Non-pigmented ciliary epithelial cell (primary cell): Measurements from ENCODE around the gene SRSF8.

ENCODE experiments used
- DNase-seq: peaks from one replicate; pipeline ENCODE4 v3.0.0-alpha.2; 2010; ENCODE audit warnings: low read depth

The SRSF8 gene

GRCh38 chr11:95070471-95070870 is 3.8 kb downstream of the SRSF8 start:
- DNase-seq, result no peak

DNA sequence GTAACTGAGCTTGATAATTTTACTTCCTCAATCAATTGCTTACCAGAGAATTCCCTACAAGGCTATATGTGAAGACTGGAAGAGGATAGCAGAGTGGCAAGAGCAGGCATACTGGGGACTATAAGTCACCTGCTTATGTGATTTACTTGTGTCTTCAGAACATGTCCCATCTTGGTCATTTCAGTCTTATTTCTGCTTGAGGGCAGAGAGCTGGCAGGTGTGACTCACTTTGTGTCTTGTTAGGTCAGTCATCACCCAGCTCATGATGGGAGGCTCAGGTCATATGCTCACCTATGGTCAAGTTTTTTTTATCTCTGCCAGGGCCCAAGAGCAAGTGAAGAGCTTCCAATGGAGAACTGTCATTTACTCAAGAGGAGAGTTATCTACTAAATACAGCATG is 6.2 kb downstream of the SRSF8 start:
- no peak for DNase-seq

GRCh38 chr11:95074792-95075563 is 8.3 kb downstream of the SRSF8 start:
- DNase-seq, result no peak

- peak; percentile 70 for DNase-seq
Measured at GRCh38 chr11:95076416-95076815, 9.7 kb downstream of the SRSF8 start.

DNA sequence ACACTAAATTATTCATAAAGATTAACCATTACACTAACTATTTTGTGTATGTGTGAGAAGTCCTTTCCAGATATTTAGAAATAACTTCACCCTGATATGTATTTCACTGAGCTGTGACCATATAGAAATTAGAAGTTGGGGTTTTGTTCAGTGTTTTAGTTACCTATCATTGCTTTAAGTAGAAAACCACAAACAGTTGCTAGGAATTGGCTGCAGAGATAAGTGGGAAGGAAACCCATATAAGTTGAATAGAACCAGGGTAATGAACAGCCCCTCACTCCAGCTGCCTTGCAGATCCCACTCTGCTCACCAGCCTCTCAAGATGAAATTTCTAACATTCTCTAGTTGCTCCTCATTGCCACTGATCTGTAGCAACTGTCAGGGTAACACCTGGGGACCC is 10.3 kb downstream of the SRSF8 start:
- no peak for DNase-seq

DNA sequence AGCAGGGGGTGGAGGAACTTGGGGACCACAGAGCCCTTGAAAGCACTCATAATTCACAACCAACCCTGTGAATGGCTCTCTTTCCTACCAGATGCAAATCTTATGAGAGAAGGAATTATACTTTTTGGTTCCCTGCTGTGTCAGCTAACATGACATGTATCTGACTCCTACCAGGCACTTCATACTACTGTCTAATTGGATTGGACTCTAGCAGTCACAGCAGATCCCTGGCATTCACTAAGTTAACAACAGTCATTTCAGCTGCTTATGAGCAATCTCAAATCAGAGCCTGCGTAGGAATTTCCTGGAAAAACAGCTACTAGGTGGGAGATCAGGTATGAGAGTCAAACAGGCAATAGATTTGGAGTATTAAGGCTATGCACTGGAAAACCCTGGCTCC is 11.8 kb downstream of the SRSF8 start:
- no peak for DNase-seq

- DNase-seq, result no peak
Measured at GRCh38 chr11:95081010-95081409, 14.3 kb downstream of the SRSF8 start.

GRCh38 chr11:95081412-95081811 is 14.7 kb downstream of the SRSF8 start:
- no peak for DNase-seq

GRCh38 chr11:95082576-95083001 is 15.9 kb downstream of the SRSF8 start:
- no peak for DNase-seq

DNA sequence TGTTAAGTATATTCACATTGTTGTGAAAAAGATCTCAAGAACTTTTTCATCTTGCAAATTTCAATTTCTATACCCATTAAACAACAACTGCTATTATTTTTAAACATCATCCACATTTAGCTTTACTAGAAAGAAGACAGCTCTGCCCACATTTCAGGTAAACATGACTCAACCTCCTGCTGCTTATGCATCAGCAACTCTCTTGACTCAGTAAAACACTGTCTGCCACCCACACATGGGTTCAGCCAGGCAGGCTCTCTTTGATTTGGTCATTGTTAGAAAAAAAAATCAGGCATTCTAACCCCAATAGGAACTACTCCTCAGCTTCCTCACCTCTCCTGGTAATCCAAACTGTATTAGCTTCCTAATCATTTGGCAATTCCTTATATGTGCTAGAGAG is 17.8 kb downstream of the SRSF8 start:
- DNase-seq, result no peak

DNA sequence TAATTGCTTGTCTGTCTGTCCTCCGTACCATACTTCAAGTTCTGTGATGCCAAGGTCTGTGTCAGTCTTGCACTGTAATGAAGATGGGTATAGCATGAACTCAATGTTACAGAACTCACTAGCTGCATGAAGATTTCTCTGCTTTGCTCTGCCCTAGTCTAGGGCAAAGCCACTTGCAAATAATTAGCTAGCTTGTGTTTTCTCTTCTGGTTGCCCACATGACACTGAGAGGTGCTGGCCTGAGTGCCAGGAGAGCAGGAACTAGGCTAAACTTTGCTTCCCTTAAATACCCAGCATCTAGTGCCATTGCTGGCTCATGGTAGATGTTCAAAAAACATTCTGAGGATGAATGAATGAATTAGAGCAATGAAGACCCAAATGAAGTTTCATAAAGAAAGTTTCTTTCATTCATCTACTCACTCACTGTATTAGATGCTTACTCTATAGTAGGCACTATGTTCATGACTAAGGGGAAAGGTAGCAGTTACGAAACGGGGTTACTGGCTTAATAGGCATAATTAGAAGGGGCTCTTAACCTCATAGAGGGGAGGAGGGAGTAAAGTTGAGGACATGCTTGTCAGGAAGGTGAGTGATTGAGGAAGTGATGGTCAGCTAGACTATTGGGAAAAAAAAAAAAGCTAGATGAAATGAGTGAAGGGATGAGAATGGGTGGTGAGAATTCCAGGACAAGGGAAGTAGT is 18.5 kb downstream of the SRSF8 start:
- no peak for DNase-seq

- DNase-seq, result no peak
Measured at GRCh38 chr11:95086151-95086550, 19.4 kb downstream of the SRSF8 start.

DNA sequence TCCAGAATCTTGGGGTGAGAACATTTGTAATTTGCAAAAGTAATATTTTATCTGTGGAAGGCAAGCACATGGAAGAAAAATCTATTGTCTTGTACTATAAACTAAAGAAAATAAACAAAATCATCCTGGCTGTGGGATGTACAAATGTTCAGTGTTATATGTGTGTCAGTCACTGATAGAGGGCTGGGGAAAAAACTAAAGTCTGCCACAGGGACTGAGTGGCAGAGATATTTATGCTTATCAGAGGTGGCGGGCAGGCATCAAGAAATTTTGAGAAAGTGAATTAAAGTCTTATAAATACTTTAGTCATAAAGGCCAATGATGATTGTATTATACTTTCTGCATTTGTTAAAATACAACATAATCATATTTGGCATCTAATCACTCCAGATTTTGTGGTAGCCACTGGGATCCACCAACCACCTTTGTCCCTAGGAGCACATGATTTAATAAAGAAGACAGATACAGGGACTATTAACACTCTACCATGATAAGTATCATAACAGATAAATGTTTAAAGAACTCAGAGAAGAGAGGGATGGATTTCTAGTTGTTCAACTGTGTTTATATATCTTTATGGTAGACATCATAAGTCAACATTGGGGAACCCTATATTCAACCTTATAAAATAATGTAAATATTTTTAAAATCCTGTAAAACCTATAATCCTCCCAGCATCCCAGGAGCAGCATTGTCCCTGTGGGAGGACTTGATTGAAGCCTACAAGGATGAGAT is 20.3 kb downstream of the SRSF8 start:
- no peak for DNase-seq

GRCh38 chr11:95088946-95089619 is 22.4 kb downstream of the SRSF8 start:
- no peak for DNase-seq

DNA sequence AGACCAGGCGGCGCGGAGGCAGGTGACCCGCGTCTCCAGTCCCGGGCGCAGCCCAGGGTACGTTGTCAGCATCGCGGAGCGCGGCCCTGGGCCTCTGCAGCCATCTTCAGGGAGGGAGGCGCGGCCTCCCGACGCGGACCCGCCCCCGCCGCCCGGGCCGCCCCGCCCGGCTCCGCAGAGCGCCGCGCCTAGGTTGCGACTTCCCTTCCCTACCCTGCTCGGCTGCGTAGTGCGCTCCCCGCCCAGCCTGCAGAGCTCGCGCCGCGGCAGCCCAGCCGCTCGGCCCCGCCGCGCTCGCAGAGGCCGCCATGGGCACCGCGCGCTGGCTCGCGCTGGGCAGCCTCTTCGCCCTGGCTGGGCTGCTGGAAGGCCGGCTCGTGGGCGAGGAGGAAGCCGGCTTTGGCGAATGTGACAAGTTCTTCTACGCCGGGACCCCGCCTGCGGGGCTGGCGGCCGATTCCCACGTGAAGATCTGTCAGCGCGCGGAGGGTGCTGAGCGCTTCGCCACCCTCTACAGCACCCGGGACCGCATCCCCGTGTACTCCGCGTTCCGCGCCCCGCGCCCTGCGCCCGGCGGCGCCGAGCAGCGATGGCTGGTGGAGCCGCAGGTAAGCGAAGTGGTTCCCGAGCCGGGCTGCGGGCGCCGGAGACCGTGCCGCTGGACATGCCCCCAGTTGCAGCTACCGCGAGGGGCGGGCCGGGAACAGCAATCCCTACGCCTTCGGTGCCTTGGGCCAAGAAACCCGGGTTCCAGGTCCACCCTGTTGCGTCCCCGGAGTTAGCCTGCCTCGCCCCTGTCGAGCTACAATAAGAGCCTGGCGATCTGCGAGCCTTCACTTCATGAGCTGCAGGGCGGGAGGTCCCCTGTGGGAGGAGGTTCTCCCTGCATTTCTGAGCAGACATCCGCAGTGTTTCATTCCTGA is 23.2 kb downstream of the SRSF8 start, which contains the start of gene ENDOD1:
ENDOD1 (plus strand) TSS at position 227 of the 923 bp plus-strand sequence; CDS start at position 309, 82 bp downstream.
- no peak for DNase-seq

- no peak for DNase-seq
Measured at GRCh38 chr11:95091663-95092180, 25.0 kb downstream of the SRSF8 start.

GRCh38 chr11:95092549-95093324 is 26.0 kb downstream of the SRSF8 start:
- DNase-seq, result no peak

GRCh38 chr11:95093548-95093947 is 26.8 kb downstream of the SRSF8 start:
- DNase-seq, result no peak

- no peak for DNase-seq
Measured at GRCh38 chr11:95095858-95096587, 29.3 kb downstream of the SRSF8 start.
